Thyroid gland (tissue), 4 donors: ENCODE measurements around the gene ENGASE.

Experiments
- POLR2A ChIP-seq, 2 donors: fragments of 450-650 bp; IDR thresholded peaks; one replicate each; pipeline ENCODE4 v1.6.1; 2017; ENCODE audit warnings: antibody characterized with exemption in 2 of 2, mild to moderate bottlenecking in 2 of 2, moderate library complexity in 1 of 2
- TF ChIP-seq, protein P1 (sequence below), 6 experiments: fragments of 200-600 bp in 3 of 6; fragments of 450-650 bp in 3 of 6; sonication (generic) in 3 of 6; IDR thresholded peaks; one replicate each; pipeline ENCODE4 v1.5.1; 2016 to 2019; ENCODE audit warnings: antibody characterized with exemption in 6 of 6, mild to moderate bottlenecking in 2 of 6, inconsistent platforms in 1 of 6, moderate library complexity in 1 of 6

DNA sequence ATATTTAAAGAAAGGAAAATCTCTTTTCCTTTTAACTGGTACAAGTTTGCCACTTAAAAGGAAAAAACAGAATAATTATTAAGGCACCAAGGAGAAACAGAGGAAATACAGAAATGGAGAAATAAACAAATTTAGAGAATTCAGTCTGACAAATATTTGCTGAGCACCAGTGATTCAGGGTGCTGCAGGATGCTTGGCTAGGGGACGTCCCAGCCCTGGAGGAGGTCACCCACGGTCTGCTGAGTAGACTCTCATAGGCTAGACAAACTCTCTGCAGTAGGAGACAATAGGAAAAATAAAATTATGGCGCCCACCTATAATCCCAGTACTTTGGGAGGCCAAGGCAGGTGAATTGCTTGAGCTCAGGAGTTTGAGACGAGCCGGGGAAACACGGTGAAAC lies 34.7 kb upstream of the ENGASE start:
- TF ChIP-seq, protein P1, sequence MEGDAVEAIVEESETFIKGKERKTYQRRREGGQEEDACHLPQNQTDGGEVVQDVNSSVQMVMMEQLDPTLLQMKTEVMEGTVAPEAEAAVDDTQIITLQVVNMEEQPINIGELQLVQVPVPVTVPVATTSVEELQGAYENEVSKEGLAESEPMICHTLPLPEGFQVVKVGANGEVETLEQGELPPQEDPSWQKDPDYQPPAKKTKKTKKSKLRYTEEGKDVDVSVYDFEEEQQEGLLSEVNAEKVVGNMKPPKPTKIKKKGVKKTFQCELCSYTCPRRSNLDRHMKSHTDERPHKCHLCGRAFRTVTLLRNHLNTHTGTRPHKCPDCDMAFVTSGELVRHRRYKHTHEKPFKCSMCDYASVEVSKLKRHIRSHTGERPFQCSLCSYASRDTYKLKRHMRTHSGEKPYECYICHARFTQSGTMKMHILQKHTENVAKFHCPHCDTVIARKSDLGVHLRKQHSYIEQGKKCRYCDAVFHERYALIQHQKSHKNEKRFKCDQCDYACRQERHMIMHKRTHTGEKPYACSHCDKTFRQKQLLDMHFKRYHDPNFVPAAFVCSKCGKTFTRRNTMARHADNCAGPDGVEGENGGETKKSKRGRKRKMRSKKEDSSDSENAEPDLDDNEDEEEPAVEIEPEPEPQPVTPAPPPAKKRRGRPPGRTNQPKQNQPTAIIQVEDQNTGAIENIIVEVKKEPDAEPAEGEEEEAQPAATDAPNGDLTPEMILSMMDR (IDR thresholded peaks at IDR 0.05), result no peak
- TF ChIP-seq POLR2A (IDR thresholded peaks at IDR 0.05), result no peak
